Measurements from ENCODE around the gene ADH1B.
"Not testable (repeated sequence)": the region's sequence is repeated elsewhere in the genome, so short reads cannot be mapped to it uniquely, and the experiment has no call there.

Gene ADH1B

GRCh38 chr4:99329876-99330275 lies 8.7 kb upstream of the ADH1B start:
- Histone ChIP-seq H3K9ac (ENCODE audit: low read depth, low read length) (no peak overlapping the region), H3K4me1 (ENCODE audit: insufficient read depth, low read length) (no peaks in the 10 kb centered on the region), H4K20me1 (ENCODE audit: insufficient read depth, low read length) (no peaks in the 10 kb centered on the region), H3K27me3 (ENCODE audit: insufficient read depth, low read length, poor library complexity) (no peaks in the 10 kb centered on the region), H3K36me3 (ENCODE audit: insufficient read depth, low read length) (no peaks in the 10 kb centered on the region), H3K9me3 (ENCODE audit: insufficient read depth, low read length, severe bottlenecking) (no peaks in the 10 kb centered on the region), H3K79me2 (ENCODE audit: insufficient read depth, low read length) (no peaks in the 10 kb centered on the region), H3K4me3 (ENCODE audit: low read depth in 1 of 2, low read length in 2 of 2) (no peak overlapping the region), H2AFZ (ENCODE audit: low read depth, low read length) (no peak overlapping the region), H3K27ac (ENCODE audit: low read length) (no peak overlapping the region), H3K4me2 (ENCODE audit: insufficient read depth, low read length) (no peak overlapping the region)
- DNase-seq (no peak), ATAC-seq (ENCODE audit: insufficient read depth, low read depth) (no peak)
- no peak for TF ChIP-seq CTCF (IDR thresholded peaks at IDR 0.05; ENCODE audit: borderline replicate concordance, extremely low read depth, low read length, poor library complexity, severe bottlenecking)

- DNase-seq: no peak
- Histone ChIP-seq H2AFZ (ENCODE audit: low read depth, low read length) (no peak overlapping the region), H3K27ac (ENCODE audit: low read length) (no peak overlapping the region), H3K4me2 (ENCODE audit: insufficient read depth, low read length) (no peak overlapping the region), H3K36me3 (ENCODE audit: insufficient read depth, low read length) (no peaks in the 10 kb centered on the region), H4K20me1 (ENCODE audit: insufficient read depth, low read length) (no peaks in the 10 kb centered on the region), H3K27me3 (ENCODE audit: insufficient read depth, low read length, poor library complexity) (no peaks in the 10 kb centered on the region), H3K79me2 (ENCODE audit: insufficient read depth, low read length) (no peaks in the 10 kb centered on the region), H3K9ac (ENCODE audit: low read depth, low read length) (no peak overlapping the region), H3K9me3 (ENCODE audit: insufficient read depth, low read length, severe bottlenecking) (no peaks in the 10 kb centered on the region), H3K4me1 (ENCODE audit: insufficient read depth, low read length) (no peaks in the 10 kb centered on the region), H3K4me3 (ENCODE audit: low read depth in 1 of 2, low read length in 2 of 2) (no peak overlapping the region)
- TF ChIP-seq EZH2 (IDR thresholded peaks at IDR 0.05; ENCODE audit: borderline replicate concordance, low read depth, low read length, severe bottlenecking) (no peak), CTCF (IDR thresholded peaks at IDR 0.05; ENCODE audit: borderline replicate concordance, extremely low read depth, low read length, poor library complexity, severe bottlenecking) (no peak)
- ATAC-seq (ENCODE audit: insufficient read depth, low read depth): no peak
These were observed 3.8 kb upstream of the ADH1B start for GRCh38 chr4:99324979-99325378.

- TF ChIP-seq CTCF (IDR thresholded peaks at IDR 0.05; ENCODE audit: borderline replicate concordance, extremely low read depth, low read length, poor library complexity, severe bottlenecking) (no peak), EZH2 (IDR thresholded peaks at IDR 0.05; ENCODE audit: borderline replicate concordance, low read depth, low read length, severe bottlenecking) (no peak)
- no peak for ATAC-seq (ENCODE audit: insufficient read depth, low read depth)
- Histone ChIP-seq H3K9ac (ENCODE audit: low read depth, low read length) (no peak overlapping the region), H3K27me3 (ENCODE audit: insufficient read depth, low read length, poor library complexity) (no peaks in the 10 kb centered on the region), H3K9me3 (ENCODE audit: insufficient read depth, low read length, severe bottlenecking) (no peaks in the 10 kb centered on the region), H3K4me3 (ENCODE audit: low read depth in 1 of 2, low read length in 2 of 2) (no peak overlapping the region), H3K36me3 (ENCODE audit: insufficient read depth, low read length) (no peaks in the 10 kb centered on the region), H3K4me1 (ENCODE audit: insufficient read depth, low read length) (no peaks in the 10 kb centered on the region), H2AFZ (ENCODE audit: low read depth, low read length) (no peak overlapping the region), H3K27ac (ENCODE audit: low read length) (no peak overlapping the region), H3K79me2 (ENCODE audit: insufficient read depth, low read length) (no peaks in the 10 kb centered on the region), H3K4me2 (ENCODE audit: insufficient read depth, low read length) (no peak overlapping the region), H4K20me1 (ENCODE audit: insufficient read depth, low read length) (no peaks in the 10 kb centered on the region)
- DNase-seq: no peak
These were observed 3.2 kb upstream of the ADH1B start for GRCh38 chr4:99324361-99324760.

- Histone ChIP-seq H3K4me3 (ENCODE audit: low read depth in 1 of 2, low read length in 2 of 2) (no peak overlapping the region), H3K27me3 (ENCODE audit: insufficient read depth, low read length, poor library complexity) (no peaks in the 10 kb centered on the region), H3K79me2 (ENCODE audit: insufficient read depth, low read length) (no peaks in the 10 kb centered on the region), H3K4me2 (ENCODE audit: insufficient read depth, low read length) (no peak overlapping the region), H2AFZ (ENCODE audit: low read depth, low read length) (no peak overlapping the region), H4K20me1 (ENCODE audit: insufficient read depth, low read length) (no peaks in the 10 kb centered on the region), H3K9me3 (ENCODE audit: insufficient read depth, low read length, severe bottlenecking) (no peaks in the 10 kb centered on the region), H3K9ac (ENCODE audit: low read depth, low read length) (no peak overlapping the region), H3K36me3 (ENCODE audit: insufficient read depth, low read length) (no peaks in the 10 kb centered on the region), H3K4me1 (ENCODE audit: insufficient read depth, low read length) (no peaks in the 10 kb centered on the region), H3K27ac (ENCODE audit: low read length) (no peak overlapping the region)
- DNase-seq: no peak
- TF ChIP-seq EZH2 (IDR thresholded peaks at IDR 0.05; ENCODE audit: borderline replicate concordance, low read depth, low read length, severe bottlenecking): no peak
- TF ChIP-seq CTCF (IDR thresholded peaks at IDR 0.05; ENCODE audit: borderline replicate concordance, extremely low read depth, low read length, poor library complexity, severe bottlenecking): no peak
- no peak for ATAC-seq (ENCODE audit: insufficient read depth, low read depth)
These were observed 2.6 kb upstream of the ADH1B start for GRCh38 chr4:99323756-99324155.

- not testable (repeated sequence) for H2AFZ ChIP-seq (ENCODE audit: low read depth, low read length); ATAC-seq (ENCODE audit: insufficient read depth, low read depth); H3K79me2 ChIP-seq (ENCODE audit: insufficient read depth, low read length); H3K4me2 ChIP-seq (ENCODE audit: insufficient read depth, low read length); H3K27ac ChIP-seq (ENCODE audit: low read length); DNase-seq; H3K9ac ChIP-seq (ENCODE audit: low read depth, low read length); H3K9me3 ChIP-seq (ENCODE audit: insufficient read depth, low read length, severe bottlenecking); H4K20me1 ChIP-seq (ENCODE audit: insufficient read depth, low read length); H3K4me1 ChIP-seq (ENCODE audit: insufficient read depth, low read length); H3K4me3 ChIP-seq (ENCODE audit: low read depth in 1 of 2, low read length in 2 of 2); H3K27me3 ChIP-seq (ENCODE audit: insufficient read depth, low read length, poor library complexity); H3K36me3 ChIP-seq (ENCODE audit: insufficient read depth, low read length)
These were observed 3.4 kb downstream of the ADH1B start for GRCh38 chr4:99317811-99318210.
